Omental fat pad (tissue), 4 donors: Measurements from ENCODE around the gene RNF150. TPM values are rescaled to one million over a fixed set of nuclear protein-coding genes. Genes with fewer than 3 reads are reported as not detected.

Experiments used
- ATAC-seq: fragments of 150-250 bp; one replicate; pipeline ENCODE4 v1.9.1; 2016; ENCODE audit warnings: mild to moderate bottlenecking, moderate library complexity; ENCODE audit not compliant: low FRiP score
- DNase-seq: peaks from one replicate; pipeline ENCODE4 v3.0.0-alpha.2; 2019; ENCODE audit warnings: low spot score
- total RNA-seq, 4 donors: library from RNA; depleted of rRNA; stranded (reverse); fragments of >200 nt; gene quantifications; one replicate each; pipeline ENCODE4 v1.1.0, GENCODE V29; 2016
- TF ChIP-seq, protein P1 (sequence below), 3 donors: fragments of 450-650 bp; IDR thresholded peaks; one replicate each; pipeline ENCODE4 v1.5.1; 2016 to 2017; ENCODE audit warnings: antibody characterized with exemption in 3 of 3, mild to moderate bottlenecking in 3 of 3, moderate library complexity in 2 of 3

The RNF150 gene
- total RNA-seq, 4 donors from 2014 or later = 9.8 to 40.1 (median 15.6) TPM

DNA sequence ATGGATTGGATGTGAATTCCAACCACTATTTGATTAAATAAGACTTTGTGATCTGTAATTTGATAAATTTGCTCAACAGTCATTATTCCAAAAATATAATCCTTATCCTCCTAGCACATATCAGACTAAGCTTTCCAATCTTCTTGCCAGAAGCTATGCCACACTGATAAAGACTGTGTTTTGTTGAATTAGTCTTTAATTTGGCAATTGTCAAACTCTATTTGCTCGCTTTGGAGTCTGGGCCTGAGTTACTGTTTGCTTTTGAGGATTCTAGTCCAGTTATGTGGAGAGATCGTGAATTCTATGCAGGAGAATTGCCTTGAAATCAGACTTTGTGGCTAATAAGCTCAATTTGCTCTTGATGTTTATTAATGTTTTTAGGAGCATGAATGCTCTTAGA lies 10.9 kb upstream of the RNF150 start:
- ATAC-seq = no peak
- TF ChIP-seq, protein P1, sequence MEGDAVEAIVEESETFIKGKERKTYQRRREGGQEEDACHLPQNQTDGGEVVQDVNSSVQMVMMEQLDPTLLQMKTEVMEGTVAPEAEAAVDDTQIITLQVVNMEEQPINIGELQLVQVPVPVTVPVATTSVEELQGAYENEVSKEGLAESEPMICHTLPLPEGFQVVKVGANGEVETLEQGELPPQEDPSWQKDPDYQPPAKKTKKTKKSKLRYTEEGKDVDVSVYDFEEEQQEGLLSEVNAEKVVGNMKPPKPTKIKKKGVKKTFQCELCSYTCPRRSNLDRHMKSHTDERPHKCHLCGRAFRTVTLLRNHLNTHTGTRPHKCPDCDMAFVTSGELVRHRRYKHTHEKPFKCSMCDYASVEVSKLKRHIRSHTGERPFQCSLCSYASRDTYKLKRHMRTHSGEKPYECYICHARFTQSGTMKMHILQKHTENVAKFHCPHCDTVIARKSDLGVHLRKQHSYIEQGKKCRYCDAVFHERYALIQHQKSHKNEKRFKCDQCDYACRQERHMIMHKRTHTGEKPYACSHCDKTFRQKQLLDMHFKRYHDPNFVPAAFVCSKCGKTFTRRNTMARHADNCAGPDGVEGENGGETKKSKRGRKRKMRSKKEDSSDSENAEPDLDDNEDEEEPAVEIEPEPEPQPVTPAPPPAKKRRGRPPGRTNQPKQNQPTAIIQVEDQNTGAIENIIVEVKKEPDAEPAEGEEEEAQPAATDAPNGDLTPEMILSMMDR (IDR thresholded peaks at IDR 0.05) = no peak
- no peak for DNase-seq

DNA sequence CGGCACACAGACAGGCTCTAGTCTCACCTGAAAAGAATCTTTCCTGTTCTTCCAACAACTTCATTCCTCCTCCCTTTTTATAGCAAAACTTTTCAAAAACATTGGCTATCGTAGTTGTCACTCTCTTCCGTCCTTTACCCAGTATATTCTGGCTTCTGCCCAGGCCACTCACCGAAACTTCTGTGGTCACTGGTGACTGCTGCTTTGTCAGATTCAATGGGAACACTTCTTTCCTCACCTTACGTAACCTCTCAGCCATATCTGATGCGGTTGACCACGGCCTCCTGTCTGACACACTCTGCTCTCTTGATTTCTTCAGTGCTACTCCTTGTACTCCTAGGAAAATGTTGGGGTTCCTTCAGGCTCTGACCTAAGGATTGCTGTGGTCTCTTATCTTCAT lies 9.2 kb upstream of the RNF150 start:
- DNase-seq (no peak), ATAC-seq (no peak)
- TF ChIP-seq, protein P1 (IDR thresholded peaks at IDR 0.05) = no peak

DNA sequence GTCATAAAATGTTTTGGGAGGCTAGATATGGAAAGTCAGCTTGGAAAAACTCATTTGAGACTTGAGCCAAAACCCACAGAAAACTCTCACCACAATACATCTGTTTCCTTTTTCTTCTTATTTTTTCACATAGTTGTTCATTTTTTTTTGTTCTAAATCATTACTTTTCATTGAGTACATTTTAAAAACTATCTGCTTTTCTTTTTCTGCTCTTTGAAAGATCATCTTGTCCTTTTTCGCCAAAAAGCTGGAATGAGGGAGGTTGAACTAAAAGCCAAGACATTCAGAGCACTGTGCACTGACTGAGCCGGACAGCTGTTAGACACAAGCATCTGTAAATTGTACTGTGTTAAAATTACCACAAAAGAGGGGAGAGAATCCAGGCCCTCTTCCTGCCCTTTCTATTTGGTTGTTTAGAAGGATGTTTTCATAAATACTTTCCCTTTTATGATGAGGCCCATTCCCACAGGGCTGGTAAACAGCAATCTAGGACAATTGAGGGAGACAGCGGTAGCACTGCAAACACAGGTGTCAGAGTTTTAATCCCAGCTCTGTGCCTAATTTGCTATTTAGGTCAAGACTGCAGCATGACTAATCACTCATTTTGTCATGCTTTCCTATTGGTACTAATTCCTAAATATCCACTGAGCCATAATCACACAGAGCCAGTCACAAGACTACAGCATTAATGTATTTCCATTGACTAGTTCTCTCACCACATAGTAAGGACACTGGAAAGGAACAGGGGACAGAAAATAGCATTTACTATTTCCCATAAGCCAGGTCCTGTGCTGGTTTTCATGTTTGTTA lies 7.3 kb upstream of the RNF150 start:
- ATAC-seq = no peak

DNA sequence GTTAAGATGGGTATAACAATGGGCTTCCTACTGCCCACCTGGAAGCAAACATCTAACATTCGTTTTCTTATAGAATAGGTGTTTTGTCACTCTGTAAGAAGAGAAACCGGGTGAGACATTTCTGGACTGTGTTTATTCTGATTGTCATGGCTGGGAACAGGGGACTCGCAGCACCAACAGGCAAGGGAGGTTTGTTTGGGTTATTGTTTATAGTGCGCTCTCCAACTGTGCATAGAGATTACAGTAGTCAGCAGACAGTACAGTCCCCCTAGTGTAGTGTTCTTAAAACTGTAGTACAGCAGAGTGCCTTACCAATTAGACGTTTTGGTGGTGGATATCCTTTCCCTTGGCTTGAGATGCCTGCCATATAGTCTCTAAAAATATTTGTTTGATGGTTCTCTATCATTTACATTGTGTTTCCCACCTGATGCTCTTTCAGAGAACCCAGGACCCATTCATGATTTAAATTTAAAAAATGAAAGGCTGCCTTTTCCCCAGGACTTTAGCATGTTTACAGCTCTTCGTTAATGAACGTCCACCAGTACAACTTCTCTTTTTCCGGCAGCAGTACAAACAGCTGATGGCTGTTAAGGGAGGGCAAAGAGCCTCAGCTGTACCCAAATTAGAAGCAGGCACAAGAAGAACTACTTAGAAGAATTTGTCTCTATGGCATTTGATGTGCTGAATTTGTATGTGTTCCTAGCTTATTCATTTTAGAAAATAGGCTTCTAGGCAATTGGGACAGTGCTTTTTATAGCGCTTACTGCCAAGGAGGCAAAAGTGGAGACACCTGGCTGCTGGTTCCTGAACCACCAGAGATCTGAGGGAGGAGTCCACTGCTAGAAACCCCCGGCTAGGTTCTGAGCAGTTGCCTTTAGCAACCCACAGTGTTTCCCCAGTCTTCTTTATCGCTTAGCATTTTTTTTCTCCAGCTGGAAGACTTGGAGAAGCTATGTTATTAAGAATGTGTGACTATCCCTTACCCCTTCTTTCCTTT lies 1.0 kb upstream of the RNF150 start:
- TF ChIP-seq, protein P1 (IDR thresholded peaks at IDR 0.05) = no peak
- ATAC-seq = no peak
- DNase-seq = no peak

More for the DNA sequence above, 7.3 kb upstream of the RNF150 start:
- TF ChIP-seq, protein P1 (IDR thresholded peaks at IDR 0.05) = no peak
- no peak for DNase-seq

DNA sequence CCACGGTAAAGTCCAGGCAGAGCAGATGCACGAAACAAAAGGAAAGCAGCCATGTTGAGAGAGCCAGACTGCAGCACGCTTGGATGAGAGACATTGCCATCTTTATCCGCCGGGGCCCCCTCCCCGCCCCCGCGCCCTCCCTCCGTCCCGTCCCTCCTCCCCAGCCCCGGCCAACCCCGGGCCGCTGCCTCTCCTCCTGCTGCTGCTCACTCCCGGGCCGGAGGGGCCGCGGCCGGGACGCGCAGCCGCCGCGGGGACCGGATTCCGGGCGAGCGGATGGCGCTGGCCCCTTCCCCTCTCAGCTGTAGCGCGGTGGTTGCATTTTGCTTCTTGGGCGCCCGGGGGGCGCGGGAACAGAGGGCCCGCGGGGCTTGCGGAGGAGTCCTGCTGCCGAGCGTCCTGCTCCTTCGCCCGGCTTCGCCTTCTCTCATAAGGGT lies 542 bp downstream of the RNF150 start:
- DNase-seq (no peak), ATAC-seq (peak; percentile 74)
- TF ChIP-seq, protein P1 (IDR thresholded peaks at IDR 0.05) = no peak

DNA sequence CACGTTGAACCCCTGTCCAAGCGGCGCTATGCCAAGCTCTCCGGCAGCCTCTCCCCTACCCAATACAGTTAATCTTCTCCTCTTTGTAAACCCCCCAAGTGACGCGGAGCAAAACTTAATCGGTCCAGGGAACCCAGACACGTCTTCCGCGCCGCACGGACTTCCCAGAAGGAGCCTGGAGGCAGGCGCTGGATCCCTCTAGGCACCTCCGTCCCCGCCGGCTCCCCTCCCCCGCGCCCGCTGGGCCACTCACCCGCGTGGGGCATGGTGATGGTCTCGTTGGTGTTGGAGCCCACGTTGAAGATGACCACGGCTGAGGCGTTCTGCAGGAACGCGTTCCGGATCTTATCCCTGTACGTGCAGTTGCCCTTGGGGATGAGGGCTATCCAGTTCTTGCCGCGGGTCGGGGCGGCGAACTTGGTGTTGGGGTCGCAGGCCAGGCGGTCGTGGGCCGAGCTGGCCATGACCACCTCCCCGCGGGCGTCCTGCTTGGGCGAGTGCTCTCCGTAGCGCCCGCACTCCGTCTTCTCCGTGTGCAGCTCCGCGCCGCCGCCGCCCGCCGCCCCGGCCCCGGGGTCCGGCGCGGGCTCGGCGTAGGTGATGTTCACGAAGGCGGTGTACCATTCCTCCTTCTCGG lies 1.1 kb downstream of the RNF150 start:
- TF ChIP-seq, protein P1 (IDR thresholded peaks at IDR 0.05) = no peak
- no peak for DNase-seq

More for the DNA sequence above, 1.1 kb downstream of the RNF150 start:
- peak; percentile 59 for ATAC-seq
